T1000 (cell line): ENCODE data around the gene PIK3AP1.
"Not testable (repeated sequence)": the region's sequence is repeated elsewhere in the genome, so short reads cannot be mapped to it uniquely, and the experiment has no call there.

Source experiments
- DNase-seq: peaks from one replicate; lab custom pipeline; 2025; ENCODE audit warnings: mixed read lengths; lab: John Stamatoyannopoulos, UW

Gene PIK3AP1

DNA sequence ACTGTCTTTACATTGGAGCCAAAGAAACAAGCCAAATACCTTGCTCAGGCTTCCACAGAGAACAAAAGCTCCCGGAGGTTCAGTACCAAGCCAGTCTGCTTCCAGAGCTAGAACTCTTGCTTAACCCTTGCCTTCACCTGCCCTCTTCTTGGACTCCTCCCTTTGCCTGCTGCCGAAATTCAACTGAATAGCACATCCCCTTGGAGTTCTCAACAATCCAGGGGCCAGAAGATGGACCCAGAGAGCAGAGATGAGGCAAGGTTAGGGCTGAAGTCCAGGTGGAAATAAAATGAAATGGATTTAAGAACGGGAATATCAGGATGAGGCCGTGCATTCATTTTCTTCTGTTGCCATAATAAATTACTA is 876 bp upstream of the PIK3AP1 start:
- no peak for DNase-seq

DNA sequence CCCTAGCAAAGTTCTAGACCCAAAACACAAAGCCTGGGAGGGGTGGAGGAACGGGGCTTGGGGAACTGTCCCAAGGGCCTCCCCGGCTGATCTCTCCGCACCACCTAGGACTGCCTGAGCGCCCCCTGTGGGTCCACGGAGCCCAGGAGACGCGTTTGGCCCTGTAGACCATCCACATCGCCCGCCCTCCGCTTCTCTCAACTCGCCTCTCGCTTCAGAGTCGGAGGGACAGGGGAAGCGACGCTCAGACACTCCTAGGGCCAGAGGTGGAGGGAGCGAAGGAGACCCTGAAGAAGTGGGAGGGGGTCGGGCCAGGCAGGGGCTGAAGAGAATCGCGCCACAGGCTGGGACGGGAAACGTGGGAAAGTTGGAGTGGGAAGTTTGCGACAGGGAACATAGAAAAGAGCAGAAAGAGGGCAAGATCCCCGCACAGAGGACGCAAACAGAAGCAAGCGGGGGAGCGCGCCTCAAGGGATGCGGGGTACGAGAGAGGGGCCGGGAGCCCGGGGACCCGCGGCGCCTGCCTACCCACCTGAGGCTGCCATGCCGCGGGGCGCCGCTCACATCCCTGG is 378 bp downstream of the PIK3AP1 start:
- no peak for DNase-seq

DNA sequence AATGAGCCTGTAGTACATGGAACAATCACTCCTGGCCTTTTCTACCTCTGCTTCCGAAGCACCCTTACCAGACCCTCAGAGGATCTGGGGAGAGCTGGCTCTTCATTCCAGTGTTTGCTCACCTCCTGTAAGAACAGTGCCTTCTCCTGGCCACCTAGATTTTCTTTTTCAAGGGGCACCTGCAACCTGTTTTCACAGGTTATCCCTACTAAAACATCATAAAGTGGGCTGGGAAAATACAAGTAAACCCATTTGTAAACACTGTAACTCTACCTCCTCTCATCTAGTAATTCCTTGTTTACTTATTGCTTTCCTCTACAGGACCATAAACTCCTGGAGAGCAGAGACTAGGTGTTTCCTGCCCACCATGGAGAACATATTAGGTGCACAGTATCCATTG is 1.1 kb downstream of the PIK3AP1 start:
- DNase-seq: no peak

DNA sequence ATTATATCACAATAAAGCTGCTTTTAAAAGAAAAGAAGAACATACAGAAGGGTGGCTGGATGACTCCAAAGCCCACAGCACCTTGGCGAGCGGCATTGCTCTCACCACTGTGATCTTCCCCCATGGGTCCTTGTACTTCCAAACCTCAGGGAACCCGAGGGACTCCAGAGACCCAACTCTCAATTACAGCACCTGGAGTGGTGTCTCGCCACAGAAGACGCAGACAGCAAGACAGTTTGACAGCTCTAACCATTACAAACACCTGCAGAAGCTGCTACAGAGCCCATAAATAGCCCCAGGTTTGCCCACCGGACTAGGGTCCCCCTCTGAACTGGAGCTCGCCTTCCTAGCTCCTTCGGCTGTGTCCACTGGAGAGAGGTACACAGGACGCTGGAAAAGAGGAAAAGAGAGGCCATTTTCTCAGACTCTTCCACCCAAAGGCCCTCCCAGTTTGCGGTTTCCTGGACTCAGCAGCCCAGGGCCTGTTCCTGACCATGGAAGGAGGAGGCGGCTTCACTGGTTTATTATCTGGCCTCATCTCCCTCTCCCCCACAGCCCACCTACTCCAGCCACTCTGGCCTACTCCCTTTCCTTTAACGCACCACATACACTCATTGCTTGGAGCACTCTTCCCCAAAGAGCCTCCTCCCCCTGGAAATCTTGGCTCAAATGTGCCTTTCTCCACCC is 1.9 kb downstream of the PIK3AP1 start:
- DNase-seq: no peak

DNA sequence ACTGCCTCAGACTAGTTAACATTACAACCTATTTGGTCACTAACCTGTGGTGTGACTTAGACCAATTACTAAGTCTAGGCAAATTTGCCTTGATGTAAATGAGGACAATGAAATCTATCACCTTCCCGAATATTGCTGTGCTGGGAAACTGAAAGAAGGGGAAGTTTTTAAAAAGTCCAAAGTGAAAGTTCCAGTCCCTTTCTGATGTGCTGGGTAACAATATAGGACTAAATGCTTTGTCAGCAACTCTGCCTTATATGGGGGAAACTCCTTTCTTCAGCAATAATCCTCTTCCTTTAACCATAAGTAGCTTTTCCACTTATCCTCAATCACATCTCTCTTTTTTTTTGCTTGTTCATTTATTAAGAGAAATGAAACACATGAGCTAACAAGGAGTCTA is 3.9 kb downstream of the PIK3AP1 start:
- DNase-seq: no peak

DNA sequence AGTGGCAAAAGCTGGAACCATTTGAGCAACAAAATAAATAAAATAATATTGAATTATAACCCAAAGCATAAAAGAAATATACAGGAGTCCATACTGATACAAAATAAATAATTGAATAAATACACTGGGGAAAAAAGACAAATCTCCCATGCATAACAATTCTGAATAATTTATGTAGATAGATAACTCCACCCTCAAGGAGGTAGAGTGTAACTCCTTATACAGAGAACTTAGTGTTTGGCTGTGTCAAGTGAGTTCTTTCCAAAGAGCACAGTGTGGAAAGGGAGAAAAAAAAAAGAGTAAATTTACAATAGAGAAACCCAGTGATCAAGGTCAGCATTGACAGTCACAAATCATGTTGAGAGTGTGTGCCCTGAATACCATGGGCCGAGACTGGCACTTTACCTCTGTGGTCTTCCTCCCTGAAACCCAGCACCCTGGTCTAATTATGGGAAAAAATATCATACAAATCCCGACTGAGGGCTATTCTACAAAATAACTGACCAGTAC is 5.5 kb downstream of the PIK3AP1 start:
- DNase-seq: no peak

DNA sequence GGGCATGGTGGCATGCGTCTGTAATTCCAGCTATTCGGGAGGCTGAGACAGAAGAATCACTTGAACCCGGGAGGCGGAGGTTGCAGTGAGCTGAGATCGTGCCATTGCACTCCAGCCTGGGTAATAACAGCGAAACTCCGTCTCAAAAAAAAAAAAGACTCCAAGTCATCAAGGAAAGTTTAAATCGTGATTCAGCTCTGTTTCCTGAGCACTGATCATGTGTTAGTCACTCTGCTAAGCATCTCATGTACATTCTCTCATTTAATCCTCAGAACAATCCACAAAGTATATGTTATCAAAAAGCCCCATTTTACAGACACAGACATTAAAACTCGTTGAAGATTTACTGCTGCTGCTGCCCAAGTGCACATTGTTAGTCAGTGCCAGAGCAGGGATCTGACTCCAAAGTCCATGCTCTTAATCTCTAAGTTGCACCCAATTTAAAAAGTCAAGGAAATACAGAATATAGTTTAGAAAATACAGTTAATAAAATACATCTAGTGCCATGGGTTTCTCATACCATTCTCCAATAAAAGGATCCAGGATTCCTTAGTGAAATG is 6.2 kb downstream of the PIK3AP1 start:
- DNase-seq: no peak

DNA sequence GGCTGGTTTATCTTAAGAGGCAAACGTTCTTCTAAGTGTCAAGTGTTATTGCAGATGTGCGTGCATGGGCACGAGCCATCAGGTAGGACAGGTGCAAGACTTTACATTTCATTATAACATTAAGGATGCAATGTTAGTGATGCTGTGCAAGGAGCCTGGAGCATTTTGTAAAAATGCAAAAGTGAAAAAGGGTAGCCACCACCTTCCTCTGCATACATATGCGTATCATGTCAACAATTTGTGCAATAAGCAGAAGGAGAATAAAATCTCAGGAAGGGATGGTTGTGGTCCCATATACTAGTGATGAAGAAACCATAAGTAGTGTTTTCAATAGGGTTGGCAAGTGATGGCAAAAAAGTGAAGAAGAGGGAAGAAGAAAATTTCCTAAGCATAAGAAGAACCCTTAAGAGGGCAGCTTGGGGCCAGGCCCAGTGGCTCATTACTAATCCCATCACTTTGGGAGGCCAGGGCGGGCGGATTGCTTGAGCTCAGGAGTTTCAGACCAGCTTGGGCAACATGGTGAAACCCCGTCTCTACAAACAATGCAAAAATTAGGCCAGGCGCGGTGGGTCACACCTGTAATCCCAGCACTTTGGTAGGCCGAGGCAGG is 7.5 kb downstream of the PIK3AP1 start:
- no peak for DNase-seq

DNA sequence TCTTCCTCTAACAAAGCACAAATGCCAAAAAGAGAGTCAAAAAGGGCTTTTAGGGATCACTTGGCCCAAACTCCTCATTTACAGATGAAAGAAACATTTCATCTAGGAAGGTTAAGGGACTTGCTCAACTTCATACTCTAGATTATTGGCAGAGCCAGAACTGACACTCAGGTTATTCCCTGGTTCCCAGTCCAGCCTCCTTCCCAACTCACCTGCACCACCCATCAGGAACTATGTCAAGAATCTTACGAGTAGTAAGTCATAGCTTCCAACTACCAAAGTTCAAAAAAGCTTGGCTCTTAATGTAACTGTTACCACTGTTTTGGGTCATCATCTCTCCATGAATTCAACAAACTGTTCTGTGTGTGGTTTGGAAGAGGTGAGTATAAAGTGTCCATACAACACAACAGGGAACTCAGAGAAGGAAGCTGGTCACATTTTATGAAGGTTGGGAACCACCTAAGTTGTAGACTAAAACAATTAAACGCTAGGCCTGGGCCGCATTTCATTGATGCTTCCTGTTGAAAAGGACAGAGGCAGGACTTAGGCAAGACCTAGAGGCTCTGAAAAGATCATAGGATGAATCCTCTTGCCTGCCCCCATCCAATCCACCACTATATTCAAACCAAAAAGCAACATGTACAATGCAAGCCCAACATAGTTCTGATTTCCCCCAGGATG is 9.1 kb downstream of the PIK3AP1 start:
- DNase-seq: no peak

DNA sequence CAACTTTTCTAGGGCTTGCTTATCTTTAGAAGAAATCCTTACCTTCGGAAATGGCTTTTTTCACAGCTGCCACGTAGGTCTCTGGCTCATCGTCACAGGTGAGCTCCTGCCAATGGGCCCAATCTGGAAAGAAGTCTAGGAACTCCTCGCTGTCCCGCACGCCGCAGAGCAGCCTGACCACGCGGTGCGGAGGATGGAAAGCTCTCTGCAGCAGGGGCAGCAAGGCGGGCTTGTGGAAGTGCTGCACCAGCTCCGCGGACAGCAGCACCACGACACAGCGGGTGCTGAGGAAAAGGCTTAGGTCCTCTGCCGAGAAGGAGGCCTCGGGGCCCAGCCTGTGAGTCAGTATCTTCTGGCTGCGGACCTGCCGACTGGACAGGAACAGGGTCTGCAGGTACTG is 10.8 kb downstream of the PIK3AP1 start:
- DNase-seq: no peak

DNA sequence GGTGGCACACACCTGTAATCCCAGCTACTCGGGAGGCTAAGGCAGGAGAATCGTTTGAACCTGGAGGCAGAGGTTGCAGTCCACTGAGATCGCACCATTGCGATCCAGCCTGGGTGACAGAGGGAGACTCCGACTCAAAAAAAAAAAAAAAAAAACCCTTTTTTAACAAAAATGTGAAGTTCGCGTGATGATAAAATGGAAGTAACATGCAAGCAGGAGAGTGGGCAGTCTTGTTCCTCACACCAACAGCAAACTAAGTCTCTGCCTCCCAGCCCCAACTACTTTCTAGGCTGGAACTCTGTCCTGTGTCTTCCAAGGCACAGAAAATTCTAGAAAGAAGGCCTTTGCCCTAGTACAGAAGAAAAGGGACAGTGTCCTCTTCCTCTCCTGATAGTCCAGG is 11.3 kb downstream of the PIK3AP1 start:
- no peak for DNase-seq

DNA sequence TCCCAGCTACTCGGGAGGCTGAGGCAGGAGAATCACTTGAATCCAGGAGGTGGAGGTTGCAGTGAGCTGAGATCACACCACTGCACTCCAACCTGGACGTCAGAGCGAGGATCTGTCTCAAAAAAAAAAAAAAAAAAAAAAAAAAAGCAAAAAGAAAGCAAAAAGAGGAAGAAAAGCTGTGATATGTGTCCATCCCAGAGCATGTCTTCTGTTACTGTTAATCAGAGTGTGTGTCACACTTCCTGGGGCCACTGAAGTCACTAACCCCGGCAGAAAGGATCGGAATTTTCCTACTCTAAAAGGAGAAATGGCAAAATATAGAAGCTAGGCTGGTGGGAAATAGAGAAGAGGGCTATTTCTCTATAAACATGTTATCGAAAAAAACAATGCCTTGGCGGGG is 11.9 kb downstream of the PIK3AP1 start:
- DNase-seq: no peak

DNA sequence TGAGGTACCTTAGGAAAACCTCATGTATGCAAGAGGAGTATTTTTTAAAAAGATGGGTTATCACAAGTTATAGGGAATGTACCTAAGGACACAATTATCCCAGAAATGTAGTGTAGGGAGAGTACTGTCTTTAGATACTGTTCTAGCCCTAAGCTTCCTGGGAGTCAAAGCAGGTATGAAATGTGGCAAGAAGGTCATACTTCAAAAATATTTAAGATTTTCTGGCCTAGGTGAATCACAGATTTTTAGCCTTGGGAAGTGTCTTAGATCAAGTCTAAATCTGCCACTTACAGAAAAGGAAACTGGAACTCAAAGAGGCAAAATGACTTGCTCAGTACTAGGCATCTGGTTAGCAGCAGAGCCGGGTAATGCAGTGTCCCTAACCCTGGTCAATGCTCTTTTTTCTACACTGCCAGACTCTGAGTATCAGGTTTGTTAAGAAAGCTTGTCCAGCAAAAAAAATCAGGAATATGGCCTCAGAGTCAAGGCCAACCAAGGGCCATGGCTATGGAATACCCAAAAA is 13.9 kb downstream of the PIK3AP1 start:
- no peak for DNase-seq

DNA sequence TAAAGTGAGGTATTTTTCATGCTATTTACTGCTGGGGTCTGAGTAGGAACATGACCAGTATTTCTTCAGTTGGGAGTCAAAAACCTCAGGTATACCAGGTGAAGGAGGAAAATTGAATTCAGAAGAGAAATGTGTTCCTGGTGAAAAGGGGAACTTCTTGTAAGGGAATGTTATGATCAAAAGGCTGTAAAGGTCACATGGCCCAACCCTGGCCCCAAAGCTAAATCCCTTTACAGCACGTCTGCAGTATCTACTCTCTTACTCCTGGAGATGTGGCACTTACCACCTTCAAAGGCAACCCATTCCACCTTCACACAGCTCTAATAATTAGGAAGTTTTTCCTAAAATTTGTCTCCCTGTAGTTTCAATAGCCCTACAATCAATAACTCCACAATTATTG is 15.2 kb downstream of the PIK3AP1 start:
- no peak for DNase-seq

DNA sequence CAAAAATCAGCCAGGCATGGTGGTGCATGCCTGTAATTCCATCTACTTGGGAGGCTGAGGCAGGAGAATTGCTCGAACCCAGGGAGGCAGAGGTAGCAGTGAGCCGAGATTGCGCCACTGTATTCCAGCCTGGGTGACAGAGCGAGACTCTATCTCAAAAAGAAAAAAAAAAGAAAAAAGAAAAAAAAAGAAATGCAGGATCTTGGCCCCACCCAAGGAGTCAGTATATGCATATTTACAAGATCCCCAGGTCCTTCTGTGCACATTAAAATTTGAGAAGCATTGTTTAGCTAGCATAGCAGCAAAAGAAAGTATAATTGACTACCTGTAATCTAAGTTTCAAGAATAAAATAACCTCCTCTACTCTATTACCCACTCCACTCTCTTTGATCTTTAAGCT is 15.8 kb downstream of the PIK3AP1 start:
- no peak for DNase-seq

DNA sequence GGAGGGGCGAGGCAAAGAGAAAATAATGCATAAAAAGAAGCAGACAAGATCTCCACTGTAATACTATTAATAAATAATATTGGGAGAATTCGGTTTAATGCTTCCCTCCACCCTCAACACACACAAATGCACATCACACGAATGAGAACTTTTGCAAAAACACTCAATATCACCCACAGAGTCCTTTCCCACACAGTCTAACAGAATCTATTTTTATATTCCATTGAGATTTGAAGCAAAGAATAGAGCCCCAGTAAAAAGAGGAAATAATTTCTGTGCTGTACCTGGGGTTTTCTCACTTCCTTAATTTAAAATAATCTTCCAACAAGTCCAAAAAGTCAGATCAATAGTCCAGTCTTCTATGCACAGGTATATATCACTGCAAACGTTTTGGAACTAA is 17.0 kb downstream of the PIK3AP1 start:
- no peak for DNase-seq

DNA sequence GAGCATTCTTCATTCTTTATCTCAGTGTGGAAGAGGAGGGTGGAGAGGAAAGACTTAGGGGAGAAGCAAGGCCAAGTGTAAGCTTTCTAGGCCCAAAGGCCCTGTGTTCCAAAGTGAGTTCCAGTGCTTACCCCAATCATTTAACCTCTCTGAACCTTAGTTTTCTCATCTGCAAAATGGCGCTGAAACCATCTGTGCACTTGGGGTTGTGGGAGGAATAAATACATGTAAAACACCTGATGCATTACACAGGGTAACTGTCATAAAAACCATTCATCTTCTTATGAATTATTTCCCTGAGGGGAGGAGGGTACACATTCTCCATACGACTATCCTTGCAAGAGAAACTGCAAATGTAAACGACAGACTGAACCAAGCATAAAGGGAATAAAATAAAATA is 19.0 kb downstream of the PIK3AP1 start:
- no peak for DNase-seq

DNA sequence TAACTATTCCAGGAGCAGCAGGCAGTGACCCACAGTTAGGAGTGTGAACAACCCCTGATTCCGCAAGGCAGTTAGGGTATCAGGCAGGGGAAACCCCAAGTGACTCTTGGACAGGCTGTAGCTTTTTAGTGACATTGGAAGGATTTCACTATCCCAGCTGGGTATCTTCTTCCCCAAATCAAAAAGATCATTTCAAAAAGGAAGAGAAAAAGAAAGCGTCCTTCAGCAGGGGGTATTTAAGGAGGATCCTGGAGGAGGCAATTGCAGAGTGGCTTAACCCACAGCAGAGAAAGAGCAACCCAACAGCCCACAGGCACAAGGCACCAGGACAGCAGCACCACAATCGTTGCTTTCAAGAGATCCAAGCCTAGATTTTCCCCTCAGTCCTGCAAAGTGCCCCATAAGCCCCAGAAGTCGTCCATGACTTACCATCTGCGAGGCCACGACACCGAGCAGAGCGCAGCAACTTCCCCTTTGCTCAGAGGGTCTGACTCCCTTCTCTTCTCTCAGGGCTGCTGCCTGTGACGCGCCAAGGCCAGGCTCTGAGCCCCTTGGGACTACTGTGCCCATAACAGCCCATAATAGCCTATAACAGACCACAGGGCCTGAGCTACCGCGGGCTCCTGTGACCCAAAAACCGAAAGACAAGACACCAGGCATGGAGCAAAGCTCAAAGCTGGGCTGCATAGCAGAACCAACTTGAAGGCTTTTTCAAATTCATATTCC is 19.8 kb downstream of the PIK3AP1 start:
- no peak for DNase-seq

DNA sequence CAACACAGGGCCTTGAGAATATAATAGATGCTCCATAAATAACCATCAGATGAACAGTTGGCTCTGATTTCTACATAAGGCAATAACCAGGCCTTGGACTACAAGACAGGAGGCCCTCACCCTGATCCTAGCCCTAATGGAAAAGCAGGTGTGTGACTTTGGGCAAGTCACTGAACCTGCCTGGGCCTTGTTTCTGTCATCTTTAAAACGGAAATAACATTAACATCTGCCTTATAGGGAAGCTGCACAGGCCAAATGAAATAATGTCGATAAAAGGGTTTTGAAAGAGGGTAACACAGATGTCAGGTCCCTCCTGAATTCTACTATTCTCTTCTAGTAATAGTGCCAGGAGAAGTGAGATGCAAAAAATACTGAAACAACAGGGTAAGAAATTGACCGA is 20.7 kb downstream of the PIK3AP1 start:
- DNase-seq: no peak

DNA sequence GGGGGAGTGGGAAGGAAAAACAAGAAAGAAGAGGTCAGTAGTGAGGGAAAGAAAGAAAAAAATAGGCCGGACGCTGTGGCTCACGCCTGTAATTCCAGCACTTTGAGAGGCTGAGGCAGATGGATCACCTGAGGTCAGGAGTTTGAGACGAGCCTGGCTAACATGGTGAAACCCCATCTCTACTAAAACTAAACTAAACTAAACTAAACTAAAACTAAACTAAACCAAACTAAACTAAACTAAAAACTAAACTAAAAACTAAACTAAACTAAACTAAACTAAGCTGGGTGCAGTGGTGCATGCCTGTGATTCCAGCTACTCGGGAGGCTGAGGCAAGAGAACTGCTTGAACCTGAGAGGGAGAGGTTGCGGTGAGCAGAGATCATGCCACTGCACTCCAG is 22.0 kb downstream of the PIK3AP1 start:
- not testable (repeated sequence) for DNase-seq

DNA sequence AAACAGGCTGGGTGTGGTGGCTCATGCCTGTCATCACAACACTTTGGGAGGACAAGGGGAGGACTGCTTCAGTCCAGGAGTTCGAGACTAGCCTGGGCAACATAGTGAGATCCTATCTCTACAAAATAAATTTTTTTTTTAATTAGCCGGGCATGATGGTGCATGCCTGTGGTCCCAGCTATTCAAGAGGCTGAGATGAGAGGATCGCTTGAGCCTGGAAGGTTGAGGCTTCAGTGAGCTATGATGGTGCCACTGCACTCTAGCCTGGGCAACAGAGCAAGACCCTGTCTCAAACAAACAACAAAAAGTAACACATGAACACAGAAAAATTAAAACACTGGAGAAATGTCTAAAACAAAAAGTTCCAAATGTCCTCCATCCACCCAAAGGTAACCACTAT is 22.9 kb downstream of the PIK3AP1 start:
- no peak for DNase-seq
